ENCODE data around the gene ABCB7.

- TF ChIP-seq POLR2A (IDR thresholded peaks at IDR 0.05): no peak
- TF ChIP-seq CTCF (IDR thresholded peaks at IDR 0.05): no peak
Observed at GRCh38 chrX:75106772-75107171, 49.3 kb downstream of the ABCB7 start.

Measured in testis (tissue), 2 donors.